Lung (tissue), 12 donors: ENCODE results near the gene GNAT1. TPM values are rescaled to one million over a fixed set of nuclear protein-coding genes. Genes with fewer than 3 reads are reported as not detected.

Source experiments
- ATAC-seq: fragments of 200-7000 bp; cut with Tn5 transposase; one replicate; pipeline ENCODE4 v1.9.1; 2020; ENCODE audit warnings: moderate number of reproducible peaks; ENCODE audit not compliant: insufficient read depth, low FRiP score
- DNase-seq, 3 donors: peaks; one replicate each; pipeline ENCODE4 v3.0.0-alpha.2; 2013 to 2017
- H3K27ac ChIP-seq, 2 donors: one replicate each; pipeline ENCODE4 v1.5.1; 2013; ENCODE audit warnings: mild to moderate bottlenecking in 2 of 2, moderate library complexity in 2 of 2, control low read depth in 1 of 2, inconsistent platforms in 1 of 2, low read depth in 1 of 2, low read length in 1 of 2
- H3K27me3 ChIP-seq, 3 donors: one replicate each; pipeline ENCODE4 v1.5.1; 2013; ENCODE audit warnings: low read length in 2 of 3; ENCODE audit not compliant: control insufficient read depth in 3 of 3, insufficient read depth in 3 of 3
- H3K36me3 ChIP-seq, 4 donors: one replicate each; pipeline ENCODE4 v1.5.1; 2013; ENCODE audit warnings: low read length in 4 of 4, mild to moderate bottlenecking in 1 of 4, moderate library complexity in 1 of 4; ENCODE audit not compliant: control insufficient read depth in 4 of 4, insufficient read depth in 4 of 4
- H3K4me1 ChIP-seq, 5 donors: one replicate each; pipeline ENCODE4 v1.5.1; 2013; ENCODE audit warnings: low read length in 5 of 5, mild to moderate bottlenecking in 2 of 5, moderate library complexity in 1 of 5; ENCODE audit not compliant: control insufficient read depth in 5 of 5, insufficient read depth in 5 of 5
- H3K4me3 ChIP-seq: one replicate; pipeline ENCODE4 v1.5.1; 2013; ENCODE audit warnings: mild to moderate bottlenecking, control low read depth, moderate library complexity
- H3K9ac ChIP-seq, 2 donors: one replicate each; pipeline ENCODE4 v1.5.1; 2013; ENCODE audit warnings: low read length in 2 of 2, control low read depth in 1 of 2; ENCODE audit not compliant: insufficient read depth in 1 of 2
- H3K9me3 ChIP-seq, 4 donors: one replicate each; pipeline ENCODE4 v1.5.1; 2013; ENCODE audit warnings: low read length in 3 of 4, mild to moderate bottlenecking in 1 of 4, moderate library complexity in 1 of 4; ENCODE audit not compliant: control insufficient read depth in 4 of 4, insufficient read depth in 3 of 4
- WGBS, 2 donors: extraction: QIAGEN DNeasy Blood & Tissue Kit; methylation state at CpG; one replicate each; pipeline ENCODE4 v1.1.7; 2013; 5-methylcytosine and 5-hydroxymethylcytosine counted together
- polyA plus RNA-seq, 2 donors: library from polyadenylated mRNA; stranded (reverse); fragments of 200-250 nt; gene quantifications; one replicate each; pipeline ENCODE4 v1.2.1, GENCODE V29; 2013
- total RNA-seq, 2 donors: library from RNA; depleted of rRNA in 1 of 2; stranded (reverse); fragments of >200 nt in 1 of 2; gene quantifications; one replicate each; pipeline ENCODE4 v1.2.1, GENCODE V29; 2014 to 2021
- TF ChIP-seq, protein P1 (sequence below): IDR thresholded peaks from 2 replicates; pipeline ENCODE4 v1.5.1; 2012; ENCODE audit warnings: mild to moderate bottlenecking; ENCODE audit errors: control extremely low read depth, extremely low read depth
- donor health status: control.
- donor health status: control.
- donor health status: Bipolar disorder and iron deficiency.
- donor health status: healthy.
- donor health status: DM: yes; HTN: yes; CAD: no.

GNAT1 gene
- total and polyA plus RNA-seq, 4 donors, result 0.05 to 0.16 TPM; not detected in 2

- Histone ChIP-seq H3K36me3 (no peaks in the 10 kb centered on the region), H3K27ac (peak overlapping the region; percentile 26 to 85), H3K4me1 (peaks cover 7 to 83% (median 60%) of the 10 kb centered on the region in 5 donors), H3K9ac (no peak overlapping the region), H3K9me3 (no peaks in the 10 kb centered on the region), H3K27me3 (no peaks in the 10 kb centered on the region), H3K4me3 (no peak overlapping the region)
- peak; percentile 47 to 61 (median 48) for DNase-seq
- no peak for ATAC-seq
- TF ChIP-seq, protein P1, sequence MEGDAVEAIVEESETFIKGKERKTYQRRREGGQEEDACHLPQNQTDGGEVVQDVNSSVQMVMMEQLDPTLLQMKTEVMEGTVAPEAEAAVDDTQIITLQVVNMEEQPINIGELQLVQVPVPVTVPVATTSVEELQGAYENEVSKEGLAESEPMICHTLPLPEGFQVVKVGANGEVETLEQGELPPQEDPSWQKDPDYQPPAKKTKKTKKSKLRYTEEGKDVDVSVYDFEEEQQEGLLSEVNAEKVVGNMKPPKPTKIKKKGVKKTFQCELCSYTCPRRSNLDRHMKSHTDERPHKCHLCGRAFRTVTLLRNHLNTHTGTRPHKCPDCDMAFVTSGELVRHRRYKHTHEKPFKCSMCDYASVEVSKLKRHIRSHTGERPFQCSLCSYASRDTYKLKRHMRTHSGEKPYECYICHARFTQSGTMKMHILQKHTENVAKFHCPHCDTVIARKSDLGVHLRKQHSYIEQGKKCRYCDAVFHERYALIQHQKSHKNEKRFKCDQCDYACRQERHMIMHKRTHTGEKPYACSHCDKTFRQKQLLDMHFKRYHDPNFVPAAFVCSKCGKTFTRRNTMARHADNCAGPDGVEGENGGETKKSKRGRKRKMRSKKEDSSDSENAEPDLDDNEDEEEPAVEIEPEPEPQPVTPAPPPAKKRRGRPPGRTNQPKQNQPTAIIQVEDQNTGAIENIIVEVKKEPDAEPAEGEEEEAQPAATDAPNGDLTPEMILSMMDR, result no peak
- WGBS, 2 donors, result 64 to 71% methylated on average over 16 of the region's 16 CpGs
These were observed 24.2 kb upstream of the GNAT1 start for GRCh38 chr3:50167069-50167840.

- ATAC-seq (no peak), DNase-seq (no peak)
- Histone ChIP-seq H3K9me3 (no peaks in the 10 kb centered on the region), H3K4me1 (peaks cover 7 to 78% (median 59%) of the 10 kb centered on the region in 5 donors), H3K9ac (no peak overlapping the region), H3K27me3 (no peaks in the 10 kb centered on the region), H3K36me3 (no peaks in the 10 kb centered on the region), H3K27ac (peak overlapping the region; percentile 26 to 84), H3K4me3 (no peak overlapping the region)
- TF ChIP-seq, protein P1, result no peak
- 85 to 89% methylated on average over 7 of the region's 7 CpGs for WGBS, 2 donors
These were observed 23.6 kb upstream of the GNAT1 start for GRCh38 chr3:50167841-50168209.

GRCh38 chr3:50168388-50168787, 23.0 kb upstream of the GNAT1 start:
- Histone ChIP-seq H3K36me3 (no peaks in the 10 kb centered on the region), H3K9ac (peak overlapping the region in 1 of 2 donors; percentile 20), H3K27me3 (no peaks in the 10 kb centered on the region), H3K9me3 (no peaks in the 10 kb centered on the region), H3K27ac (peak overlapping the region in 1 of 2 donors; percentile 84), H3K4me3 (no peak overlapping the region), H3K4me1 (peaks cover 7 to 72% (median 53%) of the 10 kb centered on the region in 5 donors)
- peak in 2 of 3 donors; percentile 45 to 57 for DNase-seq
- TF ChIP-seq, protein P1, result no peak
- WGBS, 2 donors, result 54 to 79% methylated on average over 9 of the region's 9 CpGs
- ATAC-seq, result no peak
